Measurements from ENCODE around the gene GANC.
"Not testable (repeated sequence)": the region's sequence is repeated elsewhere in the genome, so short reads cannot be mapped to it uniquely, and the experiment has no call there.

The GANC gene

DNA sequence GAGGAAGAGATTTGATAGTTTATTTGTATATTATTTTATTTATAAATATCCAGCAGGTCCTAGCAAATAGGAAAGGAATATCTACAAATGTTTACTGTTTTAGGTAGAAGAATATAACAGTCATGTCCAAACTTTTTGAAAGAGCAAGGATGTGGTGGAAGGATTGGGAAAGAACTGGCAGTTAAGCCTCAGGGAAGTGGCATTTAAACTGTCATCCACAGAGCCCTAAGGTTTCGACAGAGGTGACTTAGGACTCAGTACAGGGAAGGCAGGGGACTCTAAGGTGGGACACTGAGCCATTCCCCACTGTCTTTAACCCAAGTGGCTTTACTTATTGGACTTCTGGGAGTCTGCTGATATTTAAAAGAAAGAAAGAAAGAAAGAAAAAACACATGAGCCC lies 12.0 kb downstream of the GANC start:
- no peak for DNase-seq

DNA sequence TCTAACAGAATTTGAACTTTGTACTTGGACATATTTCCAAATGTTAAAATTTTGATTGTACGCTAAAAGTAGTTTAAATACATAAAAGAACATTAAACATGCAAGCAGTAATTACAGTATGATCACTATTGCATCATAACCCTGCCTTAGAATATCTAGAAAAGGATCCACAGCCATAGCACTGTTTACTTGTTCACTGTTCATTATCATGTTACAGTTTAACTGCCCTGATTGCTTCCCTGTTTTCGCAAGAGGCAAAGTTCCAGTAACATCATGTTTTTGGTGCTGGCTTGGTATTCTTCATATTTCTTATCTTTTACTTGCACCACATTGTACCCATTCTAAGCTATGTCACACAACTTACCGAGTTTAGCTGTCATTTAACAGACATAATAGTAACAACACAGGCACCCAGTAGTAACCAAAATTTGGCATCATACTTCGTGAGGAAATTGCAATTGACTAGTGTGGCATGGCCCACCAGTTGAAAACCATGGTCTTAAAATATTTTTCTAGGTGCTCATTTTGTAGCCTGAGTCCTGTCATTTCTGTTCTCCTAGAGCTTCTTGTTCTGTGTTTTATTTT lies 13.5 kb downstream of the GANC start:
- DNase-seq: no peak

DNA sequence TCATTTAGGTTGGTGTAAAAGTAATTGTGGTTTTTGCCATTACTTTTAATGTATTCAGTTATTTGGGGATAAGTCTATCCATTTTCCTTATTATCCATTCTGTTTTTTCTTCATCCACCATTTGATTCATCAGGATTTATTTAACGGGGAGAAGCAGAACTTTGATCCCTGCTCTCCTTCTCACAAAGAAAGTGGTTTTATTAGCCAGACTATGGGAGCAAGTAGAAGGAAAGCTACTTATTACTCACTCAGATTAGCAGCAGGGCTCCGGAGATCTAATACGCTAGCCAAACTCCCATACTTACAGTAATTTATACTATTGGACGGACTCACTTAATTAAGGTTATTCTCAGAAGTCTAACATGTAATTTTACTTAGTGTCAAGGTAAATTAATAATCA lies 14.9 kb downstream of the GANC start:
- no peak for DNase-seq

DNA sequence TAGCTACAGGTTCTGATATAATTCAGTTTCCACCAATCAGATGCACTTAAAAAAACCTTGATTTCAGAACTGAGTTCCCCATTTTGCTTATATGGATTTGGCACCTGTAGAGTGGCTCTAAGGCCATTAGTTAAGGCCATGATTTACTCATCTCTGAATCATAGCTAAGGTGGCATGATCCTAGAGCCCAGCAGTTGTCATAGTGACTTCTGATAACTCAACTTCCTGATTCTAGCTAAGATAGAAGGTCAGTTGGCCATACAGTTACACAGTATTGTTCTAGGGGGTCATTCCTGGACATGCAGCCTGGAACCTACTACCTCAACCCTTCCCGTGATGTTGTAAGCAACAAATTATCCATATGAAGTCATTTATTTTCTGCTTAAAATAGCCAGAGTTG lies 16.2 kb downstream of the GANC start:
- DNase-seq: no peak

DNA sequence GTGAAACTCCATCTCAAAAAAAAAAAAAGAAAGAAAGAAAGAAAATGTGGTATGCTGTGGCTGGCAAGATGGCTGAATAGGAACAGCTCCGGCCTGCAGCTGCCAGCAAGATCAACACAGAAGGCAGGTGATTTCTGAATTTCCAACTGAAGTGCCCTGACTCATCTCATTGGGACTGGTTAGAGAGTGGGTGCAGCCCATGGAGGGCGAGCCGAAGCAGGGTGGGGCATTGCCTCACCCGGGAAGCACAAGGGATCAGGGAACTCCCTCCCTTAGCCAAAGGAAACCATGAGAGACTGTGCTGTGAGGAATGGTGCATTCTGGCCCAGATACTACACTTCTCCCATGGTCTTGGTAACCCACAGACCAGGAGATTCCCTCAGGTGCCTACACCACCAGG lies 28.0 kb downstream of the GANC start:
- DNase-seq: not testable (repeated sequence)

DNA sequence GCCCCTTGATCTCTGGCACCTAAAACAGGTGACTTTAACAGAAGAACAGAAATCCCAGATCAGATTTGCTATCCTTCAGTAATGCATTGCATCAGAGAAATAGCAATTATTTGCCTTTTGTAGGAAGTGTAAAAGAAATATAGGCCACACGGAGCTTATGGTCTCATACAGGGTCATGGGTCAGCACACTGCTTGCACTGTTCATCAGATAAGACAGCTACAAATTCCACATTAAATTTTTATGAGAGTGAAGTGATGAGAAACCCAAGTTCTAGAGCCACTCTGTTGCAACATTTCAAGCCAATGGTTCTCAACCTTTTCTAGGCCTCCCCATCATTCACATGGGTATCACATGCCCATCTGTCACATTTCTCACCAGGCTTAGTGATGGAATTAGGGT lies 33.7 kb downstream of the GANC start:
- no peak for DNase-seq

DNA sequence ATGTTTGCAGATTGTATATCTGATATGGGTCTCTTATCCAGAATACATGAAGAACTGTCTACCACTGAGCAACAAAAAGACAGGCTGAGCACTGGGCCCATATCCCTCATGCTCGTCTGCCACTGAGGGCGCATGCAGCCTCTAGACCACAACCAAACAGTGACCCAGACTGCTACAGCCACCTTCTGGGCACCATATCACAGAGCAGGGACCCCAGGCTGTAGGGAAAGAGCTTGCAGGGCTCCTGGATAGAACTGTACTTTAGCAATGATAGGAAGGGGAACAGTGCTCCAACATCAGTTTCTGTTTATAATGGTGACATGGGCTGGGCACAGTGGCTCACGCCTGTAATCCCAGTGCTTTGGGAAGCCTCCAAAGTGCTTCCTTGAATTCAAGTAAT lies 40.5 kb downstream of the GANC start:
- DNase-seq: no peak

DNA sequence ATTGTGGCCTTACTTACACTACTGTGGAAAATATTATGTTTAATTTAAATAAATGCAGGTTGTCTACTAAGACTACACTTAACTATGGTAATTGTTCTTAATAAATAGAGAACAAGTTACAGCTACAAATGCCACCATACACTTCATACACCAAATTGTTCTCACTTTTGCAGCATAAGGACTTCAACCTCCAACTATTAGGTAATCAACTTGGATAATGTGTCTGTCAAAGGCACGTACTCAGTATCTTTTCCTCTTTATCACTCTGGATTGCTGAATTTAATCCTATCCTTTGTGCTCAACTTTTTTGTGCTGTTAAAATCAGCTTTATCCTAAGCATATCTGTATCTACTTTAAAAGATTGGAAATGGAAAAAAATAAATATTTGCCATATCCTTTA lies 41.8 kb downstream of the GANC start:
- no peak for DNase-seq

DNA sequence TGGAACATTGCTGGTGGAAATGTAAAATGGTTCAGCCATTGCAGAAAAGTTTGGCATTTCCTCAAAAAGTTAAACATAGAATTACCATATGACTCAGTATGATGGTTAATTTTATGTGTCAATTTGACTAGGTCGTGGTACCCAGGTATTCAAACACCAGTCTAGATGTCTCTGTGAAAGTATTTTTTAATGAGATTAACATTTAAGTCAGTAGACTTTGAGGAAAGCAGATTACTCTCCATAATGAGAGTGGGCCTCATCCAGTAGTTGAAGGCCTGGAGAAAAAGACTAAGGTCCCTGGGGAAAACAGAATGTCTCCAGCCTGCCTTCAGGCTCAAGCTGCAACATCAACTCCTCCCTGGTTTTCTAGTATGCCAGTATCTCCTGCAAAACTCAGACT lies 42.5 kb downstream of the GANC start:
- DNase-seq: no peak

DNA sequence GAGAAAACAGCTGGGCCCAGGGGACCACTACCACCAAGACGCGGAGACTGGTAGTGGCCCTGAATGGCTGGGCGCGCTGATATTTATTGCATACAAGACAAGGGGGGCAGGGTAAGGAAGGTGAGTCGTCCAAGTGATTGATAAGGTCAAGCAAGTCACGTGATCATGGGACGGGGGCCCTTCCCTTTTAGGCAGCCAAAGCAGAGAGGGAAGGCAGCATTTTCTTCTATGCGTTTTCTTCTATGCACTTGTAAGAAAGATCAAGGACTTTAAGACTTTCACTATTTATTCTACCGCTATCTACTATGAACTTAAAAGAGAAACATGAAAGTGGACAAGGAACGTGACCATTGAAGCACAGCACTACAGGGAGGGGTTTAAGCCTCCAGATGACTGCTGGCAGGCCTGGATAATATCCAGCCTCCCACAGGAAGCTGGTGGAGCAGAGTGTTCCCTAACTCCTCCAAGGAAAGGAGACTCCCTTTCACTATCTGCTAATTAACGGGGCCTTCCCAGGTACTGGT lies 43.3 kb downstream of the GANC start:
- DNase-seq: not testable (repeated sequence)

DNA sequence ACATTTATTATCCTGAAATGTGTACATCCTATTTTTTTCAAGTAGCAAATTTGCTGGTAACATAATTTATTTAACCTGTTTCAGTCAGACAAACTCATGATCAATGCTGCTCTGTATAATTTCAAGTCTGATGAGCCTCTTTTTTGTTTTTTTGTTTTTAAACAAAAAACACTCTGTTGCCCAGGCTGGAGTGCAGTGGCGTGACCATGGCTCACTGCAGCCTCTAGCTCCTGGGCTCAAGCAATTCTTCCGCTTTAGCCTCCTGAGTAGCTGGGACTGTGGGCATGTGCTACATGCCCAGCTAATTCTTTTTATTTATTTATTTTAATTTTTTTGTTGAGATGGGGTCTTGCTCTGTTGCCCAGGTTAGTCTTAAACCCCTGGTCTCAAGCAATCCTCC lies 46.2 kb downstream of the GANC start:
- no peak for DNase-seq

DNA sequence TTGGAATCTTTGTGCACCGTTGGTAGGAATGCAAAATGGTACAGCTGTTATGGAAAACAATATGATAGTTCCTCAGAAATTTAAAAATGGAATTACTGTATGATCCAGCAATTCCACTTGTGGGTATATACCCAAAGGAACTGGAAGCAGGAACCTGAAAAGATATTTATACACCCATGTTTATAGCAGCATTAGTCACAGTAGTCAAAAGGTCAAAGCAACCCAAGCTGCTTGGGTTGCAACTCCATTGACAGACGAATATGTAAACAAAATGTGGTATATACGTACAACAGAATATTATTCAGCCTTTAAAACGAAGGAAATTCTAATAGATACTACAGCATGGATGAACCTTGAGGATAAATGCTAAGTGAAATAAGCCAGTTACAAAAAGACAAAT lies 51.3 kb downstream of the GANC start:
- no peak for DNase-seq

DNA sequence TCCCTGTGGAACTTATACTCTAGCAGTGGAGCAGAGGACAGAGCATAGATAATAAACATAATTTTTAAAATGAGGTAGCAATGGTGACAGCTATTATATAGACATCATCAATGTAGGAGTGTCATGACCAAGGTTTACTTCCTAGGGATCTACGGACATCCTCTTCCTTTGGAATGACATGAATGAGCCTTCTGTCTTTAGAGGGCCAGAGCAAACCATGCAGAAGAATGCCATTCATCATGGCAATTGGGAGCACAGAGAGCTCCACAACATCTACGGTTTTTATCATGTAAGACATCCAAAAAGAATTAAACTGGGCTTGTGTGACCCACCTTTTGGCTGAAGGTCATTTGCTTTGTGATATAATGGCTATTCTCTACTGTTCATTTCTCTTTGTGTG lies 56.2 kb downstream of the GANC start:
- DNase-seq: no peak

DNA sequence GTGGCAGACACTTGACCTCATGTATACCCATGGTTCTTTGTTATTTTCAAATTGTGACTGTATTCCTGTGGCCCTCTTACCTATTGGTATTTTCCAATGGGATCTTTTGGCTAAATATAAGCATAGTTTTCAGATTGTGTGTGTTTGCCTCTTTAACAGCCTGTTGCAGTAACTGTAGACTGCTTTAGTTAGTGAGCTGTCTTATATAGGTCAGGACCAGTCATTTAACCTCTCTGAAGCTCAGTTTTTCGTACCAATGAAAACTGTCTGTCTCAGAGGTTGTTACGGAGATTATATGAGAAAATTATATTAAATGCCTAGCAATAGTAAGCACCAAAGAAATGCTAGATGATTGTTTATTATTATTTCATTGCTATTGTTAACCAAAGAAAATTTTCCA lies 57.0 kb downstream of the GANC start:
- no peak for DNase-seq

DNA sequence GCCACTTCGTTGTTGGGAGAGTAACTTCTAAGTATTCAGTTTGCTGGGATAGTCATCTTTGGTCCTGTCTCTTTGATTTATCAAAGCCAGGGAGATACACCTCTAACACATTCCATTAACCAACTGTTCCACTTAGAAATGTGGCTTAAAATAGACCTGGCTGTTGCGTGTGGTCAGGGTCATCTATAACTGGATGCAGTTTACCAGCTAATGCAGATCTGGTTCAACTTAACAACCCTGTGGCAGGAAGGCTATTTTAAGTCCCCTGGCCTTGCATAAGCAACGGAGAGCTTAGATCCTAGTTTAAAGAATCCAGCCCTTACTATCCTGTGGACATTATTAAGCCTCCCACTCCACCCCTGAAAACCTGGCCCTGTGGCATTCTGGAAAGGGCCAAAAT lies 58.2 kb downstream of the GANC start:
- no peak for DNase-seq

DNA sequence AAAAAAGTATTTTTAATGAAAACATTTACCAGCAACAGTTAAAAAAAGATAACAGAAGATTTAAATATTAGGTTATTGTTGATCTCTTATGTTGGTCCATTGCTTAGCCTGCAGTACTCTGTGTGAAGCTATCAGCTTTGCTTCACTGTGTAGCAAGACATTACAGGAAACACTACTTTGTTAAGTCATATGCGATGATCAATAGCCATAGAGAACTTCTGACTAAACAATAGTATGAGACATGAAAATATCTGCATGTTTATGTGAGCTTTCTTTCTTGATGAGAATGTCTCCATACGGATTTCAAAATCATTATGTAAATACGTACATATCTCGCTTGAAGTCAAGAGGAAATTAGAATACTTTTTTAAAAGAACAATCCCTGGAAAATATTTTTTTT lies 59.3 kb downstream of the GANC start:
- DNase-seq: no peak

DNA sequence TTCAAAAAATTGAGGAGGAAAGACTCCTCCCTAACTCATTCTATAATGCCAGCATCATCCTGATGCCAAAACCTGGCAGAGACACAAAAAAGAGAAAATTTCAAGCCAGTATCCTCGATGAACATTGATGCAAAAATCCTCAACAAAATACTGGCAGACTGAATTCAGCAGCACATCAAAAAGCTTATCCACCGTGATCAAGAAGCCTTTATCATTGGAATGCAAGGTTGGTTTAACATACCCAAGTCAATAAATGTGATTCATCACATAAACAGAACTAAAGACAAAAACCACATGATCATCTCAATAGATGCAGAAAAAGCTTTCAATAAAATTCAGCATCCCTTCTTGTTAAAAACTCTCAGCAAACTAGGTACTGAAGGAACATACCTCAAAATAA lies 62.1 kb downstream of the GANC start:
- DNase-seq: no peak

DNA sequence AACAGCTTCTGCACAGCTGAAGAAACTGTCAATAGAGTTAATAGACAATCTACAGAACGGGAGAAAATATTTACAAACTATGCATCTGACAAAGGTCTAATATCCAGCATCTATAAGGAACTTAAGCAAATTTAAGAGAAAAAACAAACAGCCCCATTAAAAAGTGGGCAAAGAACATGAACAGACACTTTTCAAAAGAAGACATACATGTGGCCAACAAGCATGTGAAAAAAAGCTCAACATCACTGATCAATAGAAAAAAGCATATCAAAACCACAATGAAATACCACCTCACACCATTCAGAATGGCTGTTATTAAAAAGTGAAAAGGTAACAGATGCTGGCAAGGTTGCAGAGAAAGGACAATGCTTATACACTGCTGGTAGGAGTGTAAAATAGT lies 63.6 kb downstream of the GANC start:
- not testable (repeated sequence) for DNase-seq

DNA sequence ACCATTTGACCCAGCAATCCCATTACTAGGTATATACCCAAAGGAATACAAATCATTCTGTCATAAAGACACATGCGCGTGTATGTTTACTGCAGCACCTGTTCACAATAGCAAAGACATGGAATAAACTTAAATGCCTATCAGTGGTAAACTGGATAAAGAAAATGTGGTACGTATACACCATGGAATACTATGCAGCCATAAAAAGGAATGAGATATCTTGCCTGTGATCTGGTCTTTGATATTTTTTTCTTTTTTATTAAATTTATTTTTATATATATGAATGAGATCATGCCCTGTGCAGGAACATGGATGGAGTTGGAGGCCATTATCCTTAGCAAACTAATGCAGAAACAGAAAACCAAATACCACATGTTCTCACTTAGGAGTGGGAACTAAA lies 64.1 kb downstream of the GANC start:
- DNase-seq: not testable (repeated sequence)

DNA sequence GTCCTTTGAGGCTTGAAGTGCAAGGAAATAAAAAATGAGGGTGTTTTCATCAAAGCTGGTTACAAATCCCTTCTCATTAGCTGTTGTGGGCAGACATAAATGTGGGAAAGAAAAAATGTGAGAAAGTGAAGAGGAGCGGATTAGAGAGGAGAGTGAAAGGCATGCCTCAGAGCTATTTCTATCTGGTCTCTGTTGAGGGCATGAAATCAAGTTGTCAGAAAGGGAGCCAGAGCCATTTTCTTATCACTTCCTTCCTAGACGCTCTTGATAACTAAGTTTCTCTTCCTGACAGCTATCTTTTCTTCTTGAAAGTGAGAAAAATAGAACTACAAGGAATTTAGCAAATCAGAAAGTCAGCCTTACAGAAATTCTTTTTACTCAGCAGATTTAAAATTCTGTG lies 65.5 kb downstream of the GANC start:
- DNase-seq: no peak

DNA sequence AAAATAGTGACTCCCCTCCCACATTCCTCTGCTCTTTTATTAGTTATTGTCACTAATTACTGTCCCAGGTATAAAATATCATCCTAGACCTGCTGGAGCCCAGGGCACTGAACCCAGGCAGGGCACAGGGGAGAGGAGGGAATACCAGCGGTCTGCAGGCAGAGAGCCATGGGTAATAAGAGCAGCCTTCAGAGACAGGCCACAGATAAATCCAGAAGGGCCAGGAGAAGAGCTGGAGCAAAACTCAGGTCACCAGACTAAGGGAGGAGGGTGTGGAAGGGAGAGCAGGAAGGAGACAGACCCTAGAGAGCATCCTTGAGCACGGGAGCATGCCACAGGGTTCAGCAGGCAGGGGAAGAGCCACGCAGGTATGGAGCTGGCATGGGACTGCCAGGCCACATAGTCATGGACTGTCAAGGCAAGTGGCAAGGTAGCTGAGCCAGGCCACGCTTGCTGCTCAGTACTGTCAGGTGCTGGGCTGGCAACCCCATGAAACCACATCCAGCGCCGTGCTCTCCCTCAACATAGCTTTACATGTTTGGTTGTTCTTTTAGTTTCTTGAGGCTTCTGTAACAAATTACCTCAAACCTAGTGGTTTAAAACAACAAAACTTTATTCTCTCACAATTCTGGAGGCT lies 70.7 kb downstream of the GANC start:
- DNase-seq: no peak

DNA sequence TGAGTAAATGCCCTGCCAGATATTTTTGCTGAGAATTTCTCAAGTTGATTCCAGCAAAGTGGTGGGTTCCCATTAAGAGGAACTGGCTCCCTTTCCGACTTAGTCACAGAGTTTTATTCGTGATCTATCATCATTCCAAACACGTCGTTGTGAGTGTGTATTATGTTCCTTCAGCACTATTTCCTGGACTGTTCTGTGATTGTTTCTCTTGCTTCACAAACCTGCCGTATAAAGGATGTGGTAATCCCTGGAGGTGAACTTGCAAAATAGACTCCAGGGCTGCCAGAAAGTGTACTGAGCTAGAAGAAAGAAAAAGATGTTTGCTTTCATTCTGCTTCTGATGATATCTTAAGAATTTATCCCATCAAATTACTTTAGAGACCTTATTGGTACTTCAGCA lies 71.8 kb downstream of the GANC start:
- no peak for DNase-seq

DNA sequence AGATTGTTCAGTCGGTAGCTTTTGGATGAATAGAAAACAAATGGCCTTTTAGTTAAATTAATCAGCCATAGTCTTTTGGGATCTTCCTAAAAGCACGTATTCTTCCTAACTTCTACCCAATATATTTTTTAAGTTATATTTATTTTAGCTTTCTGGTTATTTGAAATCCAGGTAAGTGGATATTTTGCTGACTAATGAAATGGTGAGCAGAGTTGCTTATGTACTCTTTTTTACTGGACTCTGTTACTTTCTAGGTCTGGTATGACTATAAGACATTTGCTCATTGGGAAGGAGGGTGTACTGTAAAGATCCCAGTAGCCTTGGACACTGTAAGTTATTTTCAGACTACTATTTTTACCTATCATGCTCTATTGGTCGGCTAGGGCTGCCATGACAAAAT lies 72.5 kb downstream of the GANC start:
- no peak for DNase-seq

DNA sequence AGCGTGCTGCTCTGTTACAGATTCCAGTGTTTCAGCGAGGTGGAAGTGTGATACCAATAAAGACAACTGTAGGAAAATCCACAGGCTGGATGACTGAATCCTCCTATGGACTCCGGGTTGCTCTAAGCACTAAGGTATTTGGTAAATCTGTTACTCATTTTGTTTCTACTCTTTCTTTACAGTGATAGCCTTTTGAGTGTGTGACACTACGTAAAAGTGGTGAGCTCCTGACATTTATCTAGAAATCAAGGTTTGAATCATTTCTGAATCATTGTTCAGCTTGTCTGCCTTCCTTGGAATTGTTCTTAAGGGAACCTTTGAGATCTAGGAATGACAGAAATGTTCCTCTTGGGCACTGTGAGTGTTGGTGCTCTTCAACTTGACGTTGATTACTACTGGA lies 75.1 kb downstream of the GANC start:
- no peak for DNase-seq

DNA sequence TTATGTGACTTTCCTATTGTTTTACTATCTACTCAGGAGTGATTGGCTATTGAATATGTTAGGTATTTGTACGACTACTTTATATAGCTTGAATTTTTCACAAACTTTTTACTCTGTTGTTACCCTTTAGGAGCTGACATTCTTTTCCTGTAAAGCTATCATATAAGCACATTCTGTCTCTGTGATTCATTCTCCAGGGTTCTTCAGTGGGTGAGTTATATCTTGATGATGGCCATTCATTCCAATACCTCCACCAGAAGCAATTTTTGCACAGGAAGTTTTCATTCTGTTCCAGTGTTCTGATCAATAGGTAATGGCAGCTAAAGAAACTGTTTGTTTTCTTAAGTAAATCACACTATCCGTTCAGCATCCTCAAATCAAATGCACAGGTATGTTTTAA lies 76.2 kb downstream of the GANC start:
- DNase-seq: no peak

Measured in T1000 (cell line).